Smooth muscle cell (in vitro differentiated cells): Measurements from ENCODE around the gene KCNQ4. TPM values are rescaled to one million over a fixed set of nuclear protein-coding genes. Genes with fewer than 3 reads are reported as not detected.

ENCODE experiments used
- DNase-seq: peaks from one replicate; lab custom pipeline; 2025; ENCODE audit not compliant: unreplicated experiment; lab: John Stamatoyannopoulos, UW
- H2AFZ ChIP-seq: fragments of 200-600 bp; sonication (generic); 2 replicates; pipeline ENCODE4 v1.6.0; 2016; ENCODE audit warnings: antibody characterized with exemption, low read depth, mild to moderate bottlenecking
- H3F3A ChIP-seq: fragments of 200-600 bp; sonication (generic); 2 replicates; pipeline ENCODE4 v1.6.0; 2017; ENCODE audit warnings: antibody characterized with exemption, low read depth
- H3K27ac ChIP-seq: fragments of 200-600 bp; sonication (generic); 2 replicates; pipeline ENCODE4 v1.5.1; 2016; ENCODE audit warnings: low read depth, mild to moderate bottlenecking
- H3K27me3 ChIP-seq: fragments of 200-600 bp; sonication (generic); 2 replicates; pipeline ENCODE4 v1.6.1; 2016; ENCODE audit warnings: low read depth, mild to moderate bottlenecking
- H3K36me3 ChIP-seq: fragments of 200-600 bp; sonication (generic); 2 replicates; pipeline ENCODE4 v1.5.1; 2016; ENCODE audit warnings: low read depth
- H3K4me1 ChIP-seq: fragments of 200-600 bp; sonication (generic); 2 replicates; pipeline ENCODE4 v1.5.1; 2016; ENCODE audit warnings: low read depth
- H3K4me2 ChIP-seq: fragments of 200-600 bp; sonication (generic); 2 replicates; pipeline ENCODE4 v1.6.0; 2016; ENCODE audit warnings: mild to moderate bottlenecking
- H3K4me3 ChIP-seq: fragments of 200-600 bp; sonication (generic); 2 replicates; pipeline ENCODE4 v1.5.1; 2016; ENCODE audit warnings: mild to moderate bottlenecking
- H3K79me2 ChIP-seq: fragments of 200-600 bp; sonication (generic); 2 replicates; pipeline ENCODE4 v1.6.0; 2016; ENCODE audit warnings: low read depth, mild to moderate bottlenecking
- H3K9ac ChIP-seq: fragments of 200-600 bp; sonication (generic); 2 replicates; pipeline ENCODE4 v1.6.0; 2016; ENCODE audit warnings: low read depth
- H3K9me3 ChIP-seq: fragments of 200-600 bp; sonication (generic); replicated peaks from 2 replicates; pipeline ENCODE4 v1.5.1; 2016; ENCODE audit warnings: low read depth
- H4K20me1 ChIP-seq: fragments of 200-600 bp; sonication (generic); 2 replicates; pipeline ENCODE4 v1.6.0; 2016; ENCODE audit warnings: low read depth
- CTCF ChIP-seq: fragments of 200-600 bp; sonication (generic); IDR thresholded peaks from 2 replicates; pipeline ENCODE4 v1.5.1; 2017; ENCODE audit warnings: borderline replicate concordance, mild to moderate bottlenecking, antibody characterized with exemption; ENCODE audit not compliant: insufficient read depth, poor library complexity, severe bottlenecking
- WGBS: methylation state at CpG from one replicate; pipeline ENCODE4 v1.1.7; 2016; ENCODE audit warnings: low lambda C conversion rate; 5-methylcytosine and 5-hydroxymethylcytosine counted together
- polyA plus RNA-seq: library from polyadenylated mRNA; unstranded; fragments of >200 nt; fragmentation: Nextera tagmentation; extraction: Ambion mirVana; gene quantifications from 2 replicates; pipeline ENCODE4 v1.2.1, GENCODE V29; 2016
- total RNA-seq: library from RNA; depleted of rRNA; stranded (reverse); fragments of >200 nt; gene quantifications from 2 replicates; pipeline ENCODE4 v1.2.3, GENCODE V29; 2014

The KCNQ4 gene
- total and polyA plus RNA-seq, 2 experiments from 2014 or later: 0.06 TPM; not detected in 1

- H4K20me1 ChIP-seq: no peaks in the 10 kb centered on the region
- H3K79me2 ChIP-seq: no peaks in the 10 kb centered on the region
- H3K4me3 ChIP-seq: peak overlapping the region; percentile 48
- no peaks in the 10 kb centered on the region for H3F3A ChIP-seq
- no peak for DNase-seq
- no peak for TF ChIP-seq CTCF
- peak overlapping the region; percentile 69 for H2AFZ ChIP-seq
- H3K27me3 ChIP-seq: peaks cover 31% of the 10 kb centered on the region
- H3K9ac ChIP-seq: no peak overlapping the region
- H3K27ac ChIP-seq: no peak overlapping the region
- H3K4me2 ChIP-seq: peak overlapping the region; percentile 90
- H3K9me3 ChIP-seq: no peaks in the 10 kb centered on the region
- 67% methylated on average over 10 of the region's 10 CpGs for WGBS
- H3K36me3 ChIP-seq: no peaks in the 10 kb centered on the region
- no peaks in the 10 kb centered on the region for H3K4me1 ChIP-seq
These were observed 77.2 kb downstream of the KCNQ4 start for GRCh38 chr1:40860706-40861223.

- no peaks in the 10 kb centered on the region for H3K4me1 ChIP-seq
- WGBS: 9% methylated on average over 42 of the region's 98 CpGs
These were observed 77.8 kb downstream of the KCNQ4 start for GRCh38 chr1:40861224-40862003.

GRCh38 chr1:40862008-40862863, 78.6 kb downstream of the KCNQ4 start, which contains the start of gene CITED4:
Gene CITED4 (minus strand): TSS chr1:40862363. CDS start chr1:40862127, 236 bp downstream.
- H3K4me1 ChIP-seq: no peaks in the 10 kb centered on the region
- DNase-seq: peak; percentile 70
- peak within 1 kb of the TSS; percentile 77 for H2AFZ ChIP-seq
- peak within 1 kb of the TSS; percentile 90 for H3K4me2 ChIP-seq
- no peak for TF ChIP-seq CTCF
- H3K79me2 ChIP-seq: no peaks in the 10 kb centered on the region
- no peaks in the 10 kb centered on the region for H4K20me1 ChIP-seq
- peak within 1 kb of the TSS; percentile 73 for H3K4me3 ChIP-seq
- no peaks in the 10 kb centered on the region for H3K36me3 ChIP-seq
- 7% methylated on average over 75 of the region's 75 CpGs for WGBS
- no peak within 1 kb of the TSS for H3K9ac ChIP-seq
- H3K27ac ChIP-seq: no peak within 1 kb of the TSS
- H3K9me3 ChIP-seq: no peaks in the 10 kb centered on the region
- peaks cover 31% of the 10 kb centered on the region for H3K27me3 ChIP-seq
- H3F3A ChIP-seq: no peaks in the 10 kb centered on the region

More at GRCh38 chr1:40861224-40862003, 77.8 kb downstream of the KCNQ4 start:
- no peak overlapping the region for H3K9ac ChIP-seq
- H3K9me3 ChIP-seq: no peaks in the 10 kb centered on the region
- no peaks in the 10 kb centered on the region for H3F3A ChIP-seq
- H4K20me1 ChIP-seq: no peaks in the 10 kb centered on the region
- DNase-seq: no peak
- no peaks in the 10 kb centered on the region for H3K36me3 ChIP-seq
- no peaks in the 10 kb centered on the region for H3K79me2 ChIP-seq
- TF ChIP-seq CTCF: no peak
- peak overlapping the region; percentile 73 for H3K4me3 ChIP-seq
- peak overlapping the region; percentile 77 for H2AFZ ChIP-seq
- peaks cover 31% of the 10 kb centered on the region for H3K27me3 ChIP-seq
- H3K27ac ChIP-seq: no peak overlapping the region
- peak overlapping the region; percentile 90 for H3K4me2 ChIP-seq
